ENCODE data around the gene EHD1.
A peak's percentile ranks its signal among the peaks of the same experiment; 100 is the strongest.

EHD1 gene

DNA sequence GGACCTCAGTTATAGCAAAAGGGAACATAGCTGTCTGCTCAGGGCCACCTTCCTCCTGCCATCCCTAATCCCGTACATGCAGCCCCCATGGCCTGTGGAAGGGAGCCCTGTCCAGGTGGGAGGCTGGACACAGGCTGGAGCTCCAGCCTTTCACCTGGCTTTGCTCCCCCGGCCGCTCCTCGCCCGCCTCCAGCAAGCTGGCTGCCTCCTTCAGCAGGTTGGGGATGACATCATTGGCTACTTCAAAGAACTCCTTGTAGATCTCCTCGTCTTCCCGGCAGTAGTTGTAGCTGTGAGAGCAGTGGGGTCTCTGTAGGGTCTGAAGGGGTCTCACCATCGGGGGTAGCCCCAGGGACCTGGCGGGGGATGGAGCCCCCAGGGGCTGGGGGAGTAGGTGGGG lies 72.9 kb downstream of the EHD1 start:
- WGBS (ENCODE audit: extremely low coverage, insufficient coverage, insufficient read length) = no CpG with 5 or more reads among the region's 9 CpGs
- Histone ChIP-seq H3K9ac (ENCODE audit: low read length) (no peak overlapping the region), H3K36me3 (ENCODE audit: control insufficient read depth in 1 of 2, insufficient read depth in 2 of 2, low read length in 2 of 2) (peaks cover 39 to 43% of the 10 kb centered on the region in 2 experiments), H2BK5ac (ENCODE audit: low read depth, low read length, poor library complexity) (no peak overlapping the region), H3K79me1 (ENCODE audit: low read length) (peaks cover 16% of the 10 kb centered on the region), H3K27ac (ENCODE audit: low read depth, low read length) (no peak overlapping the region), H4K8ac (ENCODE audit: low read depth, low read length) (no peak overlapping the region), H3K4ac (ENCODE audit: low read depth, low read length) (no peak overlapping the region), H3K9me3 (ENCODE audit: insufficient read depth, low read depth, low read length) (no peaks in the 10 kb centered on the region), H3K23ac (ENCODE audit: low read length) (no peak overlapping the region), H3K4me3 (ENCODE audit: low read depth, low read length) (no peak overlapping the region), H4K91ac (ENCODE audit: low read depth, low read length) (no peak overlapping the region), H4K12ac (ENCODE audit: low read depth, low read length) (no peak overlapping the region), H2BK12ac (ENCODE audit: low read length) (no peak overlapping the region), H3K4me1 (ENCODE audit: control insufficient read depth in 1 of 2, insufficient read depth in 2 of 2, low read length in 2 of 2) (peaks cover 10 to 20% of the 10 kb centered on the region in 2 experiments), H3K18ac (ENCODE audit: low read length) (no peak overlapping the region), H2AK5ac (ENCODE audit: low read length) (no peak overlapping the region), H3K4me2 (ENCODE audit: low read length) (no peak overlapping the region), H3K27me3 (ENCODE audit: insufficient read depth, low read length) (no peaks in the 10 kb centered on the region), H3K14ac (ENCODE audit: low read length) (no peak overlapping the region), H2BK120ac (ENCODE audit: insufficient read depth, low read length, poor library complexity) (no peak overlapping the region), H3K79me2 (ENCODE audit: control insufficient read depth, insufficient read depth, low read length, poor library complexity) (peaks cover 3% of the 10 kb centered on the region), H2AFZ (ENCODE audit: insufficient read depth, low read length, poor library complexity) (no peak overlapping the region)
- DNase-seq = no peak

DNA sequence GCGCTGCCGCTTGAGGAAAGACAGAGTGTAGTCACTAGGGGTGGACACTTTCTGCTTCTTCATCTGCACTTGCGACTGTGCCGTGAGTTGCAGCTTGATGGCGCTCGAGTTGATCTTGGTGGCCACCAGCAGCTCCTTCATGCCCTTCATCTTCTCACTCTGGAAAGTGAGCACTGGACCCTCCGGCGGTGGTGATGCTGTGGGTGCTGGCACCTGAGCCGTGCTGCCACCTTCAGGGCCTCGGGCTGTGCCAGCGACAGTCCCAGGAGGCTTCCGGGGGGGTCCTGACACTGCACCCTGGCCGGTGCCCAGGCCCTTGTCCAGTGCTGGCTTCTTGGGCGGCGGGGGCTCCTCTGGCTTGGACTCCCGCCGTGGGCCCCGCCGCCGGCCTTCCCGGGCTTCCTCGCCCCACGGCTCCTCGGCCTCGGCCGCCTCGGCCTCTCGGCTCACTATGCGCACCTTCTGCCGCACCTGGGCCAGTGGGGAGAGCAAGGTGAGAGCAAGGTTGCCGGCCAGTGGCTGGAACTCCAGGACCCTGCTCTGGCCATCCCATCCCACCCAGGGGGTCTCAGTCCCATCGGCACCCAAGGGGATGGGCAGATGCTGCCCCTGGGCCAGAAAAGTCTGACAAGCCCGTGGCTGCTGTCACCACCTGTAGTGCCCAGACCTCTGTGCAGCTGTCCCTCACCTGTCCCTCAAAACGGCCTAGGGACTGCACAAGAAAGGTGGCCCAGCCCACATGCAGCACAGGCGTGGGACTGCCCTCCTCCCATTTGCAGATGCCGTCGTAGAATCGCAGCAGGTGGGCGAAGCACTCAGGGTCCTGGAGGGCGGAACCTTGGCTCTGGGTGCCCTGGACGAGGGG lies 73.8 kb downstream of the EHD1 start:
- Histone ChIP-seq H3K4me1 (ENCODE audit: control insufficient read depth in 1 of 2, insufficient read depth in 2 of 2, low read length in 2 of 2) (peaks cover 9 to 20% of the 10 kb centered on the region in 2 experiments), H3K36me3 (ENCODE audit: control insufficient read depth in 1 of 2, insufficient read depth in 2 of 2, low read length in 2 of 2) (peaks cover 44 to 46% of the 10 kb centered on the region in 2 experiments), H2BK5ac (ENCODE audit: low read depth, low read length, poor library complexity) (no peak overlapping the region), H3K18ac (ENCODE audit: low read length) (no peak overlapping the region), H3K23ac (ENCODE audit: low read length) (no peak overlapping the region), H3K27ac (ENCODE audit: low read depth, low read length) (no peak overlapping the region), H2AFZ (ENCODE audit: insufficient read depth, low read length, poor library complexity) (no peak overlapping the region), H2BK120ac (ENCODE audit: insufficient read depth, low read length, poor library complexity) (no peak overlapping the region), H3K4me3 (ENCODE audit: low read depth, low read length) (no peak overlapping the region), H4K91ac (ENCODE audit: low read depth, low read length) (no peak overlapping the region), H3K4me2 (ENCODE audit: low read length) (no peak overlapping the region), H3K9me3 (ENCODE audit: insufficient read depth, low read depth, low read length) (no peaks in the 10 kb centered on the region), H3K4ac (ENCODE audit: low read depth, low read length) (no peak overlapping the region), H3K27me3 (ENCODE audit: insufficient read depth, low read length) (no peaks in the 10 kb centered on the region), H3K79me1 (ENCODE audit: low read length) (peaks cover 11% of the 10 kb centered on the region), H3K79me2 (ENCODE audit: control insufficient read depth, insufficient read depth, low read length, poor library complexity) (peaks cover 1% of the 10 kb centered on the region), H4K12ac (ENCODE audit: low read depth, low read length) (no peak overlapping the region), H2AK5ac (ENCODE audit: low read length) (no peak overlapping the region), H2BK12ac (ENCODE audit: low read length) (no peak overlapping the region), H3K9ac (ENCODE audit: low read length) (no peak overlapping the region), H4K8ac (ENCODE audit: low read depth, low read length) (no peak overlapping the region), H3K14ac (ENCODE audit: low read length) (no peak overlapping the region)
- DNase-seq = no peak
- no CpG with 5 or more reads among the region's 41 CpGs for WGBS (ENCODE audit: extremely low coverage, insufficient coverage, insufficient read length)

DNA sequence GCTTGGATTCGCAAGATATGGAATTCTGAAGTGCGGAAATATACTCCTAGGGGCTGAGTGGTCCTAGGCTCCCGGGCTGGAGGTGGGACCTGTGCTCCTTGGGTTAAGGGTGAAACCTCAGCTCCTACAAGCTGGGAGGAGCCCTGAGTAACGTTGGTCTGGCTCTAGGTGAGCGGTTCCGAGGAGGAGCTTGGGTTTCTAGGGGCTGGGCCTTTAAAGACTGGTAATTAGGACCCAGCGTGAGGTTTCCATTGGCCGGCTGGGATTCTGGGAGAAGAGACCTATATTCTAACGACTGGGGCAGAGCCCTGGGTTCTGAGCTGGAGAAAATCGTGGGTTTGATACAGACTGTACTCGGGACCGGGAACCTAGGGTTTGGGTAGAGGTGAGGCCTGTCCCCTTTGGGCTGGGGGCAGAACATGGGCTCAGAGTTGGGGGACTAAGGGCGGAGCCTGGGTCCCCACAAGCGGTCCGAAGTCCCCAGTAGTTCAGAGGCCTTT lies 74.5 kb downstream of the EHD1 start:
- no peak overlapping the region for H4K91ac ChIP-seq (ENCODE audit: low read depth, low read length)
- DNase-seq = peak in 1 of 2 donors; percentile 35
- peaks cover 11% of the 10 kb centered on the region for H3K79me1 ChIP-seq (ENCODE audit: low read length)
- H2BK12ac ChIP-seq (ENCODE audit: low read length) = no peak overlapping the region
- H3K4ac ChIP-seq (ENCODE audit: low read depth, low read length) = no peak overlapping the region
- H3K4me3 ChIP-seq (ENCODE audit: low read depth, low read length) = no peak overlapping the region
- peak overlapping the region; percentile 77 for H3K4me2 ChIP-seq (ENCODE audit: low read length)
- no peak overlapping the region for H4K12ac ChIP-seq (ENCODE audit: low read depth, low read length)
- H2AFZ ChIP-seq (ENCODE audit: insufficient read depth, low read length, poor library complexity) = peak overlapping the region; percentile 20
- no peaks in the 10 kb centered on the region for H3K27me3 ChIP-seq (ENCODE audit: insufficient read depth, low read length)
- no peak overlapping the region for H2AK5ac ChIP-seq (ENCODE audit: low read length)
- H3K14ac ChIP-seq (ENCODE audit: low read length) = no peak overlapping the region
- no peak overlapping the region for H3K23ac ChIP-seq (ENCODE audit: low read length)
- no peaks in the 10 kb centered on the region for H3K9me3 ChIP-seq (ENCODE audit: insufficient read depth, low read depth, low read length)
- peak overlapping the region; percentile 47 for H4K8ac ChIP-seq (ENCODE audit: low read depth, low read length)
- no peaks in the 10 kb centered on the region for H3K79me2 ChIP-seq (ENCODE audit: control insufficient read depth, insufficient read depth, low read length, poor library complexity)
- H3K36me3 ChIP-seq (ENCODE audit: control insufficient read depth in 1 of 2, insufficient read depth in 2 of 2, low read length in 2 of 2) = peaks cover 50 to 52% of the 10 kb centered on the region in 2 experiments
- no peak overlapping the region for H2BK5ac ChIP-seq (ENCODE audit: low read depth, low read length, poor library complexity)
- WGBS (ENCODE audit: extremely low coverage, insufficient coverage, insufficient read length) = no CpG with 5 or more reads among the region's 15 CpGs
- H2BK120ac ChIP-seq (ENCODE audit: insufficient read depth, low read length, poor library complexity) = no peak overlapping the region
- no peak overlapping the region for H3K18ac ChIP-seq (ENCODE audit: low read length)
- H3K27ac ChIP-seq (ENCODE audit: low read depth, low read length) = peak overlapping the region; percentile 52
- no peak overlapping the region for H3K9ac ChIP-seq (ENCODE audit: low read length)
- H3K4me1 ChIP-seq (ENCODE audit: control insufficient read depth in 1 of 2, insufficient read depth in 2 of 2, low read length in 2 of 2) = peaks cover 8 to 15% of the 10 kb centered on the region in 2 experiments

DNA sequence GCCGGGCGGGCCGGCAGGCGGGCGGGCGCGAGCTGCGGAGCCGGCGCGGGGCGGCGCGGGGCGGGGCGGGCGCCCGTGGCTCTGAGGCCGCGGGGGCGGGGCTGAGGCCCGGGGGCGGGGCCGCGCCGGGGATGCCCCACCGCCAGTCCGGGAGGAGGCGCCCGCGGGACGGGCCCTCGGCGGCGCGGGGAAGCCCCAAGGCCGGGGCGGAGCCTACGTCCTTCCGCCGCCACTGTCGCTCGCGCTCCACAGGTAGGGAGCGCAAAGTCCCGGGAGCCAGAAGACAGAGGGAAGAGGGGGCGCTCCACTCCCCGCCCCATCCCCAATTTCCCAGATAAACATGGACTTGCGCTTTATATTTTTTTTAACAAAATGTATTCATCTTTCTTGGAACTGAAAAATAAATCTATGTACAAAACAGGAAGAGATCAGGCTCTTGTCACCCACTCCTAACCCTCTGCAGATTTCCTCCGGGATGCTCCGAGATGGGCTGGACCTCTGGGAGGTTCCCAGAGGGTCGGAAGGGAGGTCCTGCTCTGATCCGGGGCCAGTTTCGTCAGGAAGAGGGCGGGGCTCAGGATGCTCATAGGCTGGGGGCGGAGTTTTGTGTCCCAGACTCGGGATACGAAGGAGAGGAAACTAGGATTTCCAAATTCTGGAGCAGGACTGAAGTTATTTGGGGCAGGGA lies 75.1 kb downstream of the EHD1 start, which contains the start of gene MAP4K2:
Gene MAP4K2, minus strand, starts transcription at position 57 of the 688 bp plus-strand sequence. CDS start 65 bp downstream, outside the sequence.
- H3K23ac ChIP-seq (ENCODE audit: low read length) = no peak within 1 kb of the TSS
- peak within 1 kb of the TSS; percentile 37 for H2BK12ac ChIP-seq (ENCODE audit: low read length)
- H4K91ac ChIP-seq (ENCODE audit: low read depth, low read length) = peak within 1 kb of the TSS; percentile 59
- peak within 1 kb of the TSS; percentile 75 for H2AK5ac ChIP-seq (ENCODE audit: low read length)
- H2BK5ac ChIP-seq (ENCODE audit: low read depth, low read length, poor library complexity) = peak within 1 kb of the TSS; percentile 56
- no CpG with 5 or more reads among the region's 58 CpGs for WGBS (ENCODE audit: extremely low coverage, insufficient coverage, insufficient read length)
- no peak within 1 kb of the TSS for H2BK120ac ChIP-seq (ENCODE audit: insufficient read depth, low read length, poor library complexity)
- DNase-seq = peak; percentile 84 to 91
- H4K8ac ChIP-seq (ENCODE audit: low read depth, low read length) = peak within 1 kb of the TSS; percentile 83
- peaks cover 8 to 15% of the 10 kb centered on the region in 2 experiments for H3K4me1 ChIP-seq (ENCODE audit: control insufficient read depth in 1 of 2, insufficient read depth in 2 of 2, low read length in 2 of 2)
- peak within 1 kb of the TSS; percentile 38 for H3K14ac ChIP-seq (ENCODE audit: low read length)
- H3K79me1 ChIP-seq (ENCODE audit: low read length) = peaks cover 11% of the 10 kb centered on the region
- H3K36me3 ChIP-seq (ENCODE audit: control insufficient read depth in 1 of 2, insufficient read depth in 2 of 2, low read length in 2 of 2) = peaks cover 52 to 53% of the 10 kb centered on the region in 2 experiments
- peak within 1 kb of the TSS; percentile 60 for H3K18ac ChIP-seq (ENCODE audit: low read length)
- H3K27ac ChIP-seq (ENCODE audit: low read depth, low read length) = peak within 1 kb of the TSS; percentile 52
- H3K79me2 ChIP-seq (ENCODE audit: control insufficient read depth, insufficient read depth, low read length, poor library complexity) = no peaks in the 10 kb centered on the region
- H3K9ac ChIP-seq (ENCODE audit: low read length) = peak within 1 kb of the TSS; percentile 8
- peak within 1 kb of the TSS; percentile 75 for H4K12ac ChIP-seq (ENCODE audit: low read depth, low read length)
- no peaks in the 10 kb centered on the region for H3K27me3 ChIP-seq (ENCODE audit: insufficient read depth, low read length)
- H3K4me3 ChIP-seq (ENCODE audit: low read depth, low read length) = peak within 1 kb of the TSS; percentile 80
- H3K9me3 ChIP-seq (ENCODE audit: insufficient read depth, low read depth, low read length) = no peaks in the 10 kb centered on the region
- peak within 1 kb of the TSS; percentile 61 for H2AFZ ChIP-seq (ENCODE audit: insufficient read depth, low read length, poor library complexity)
- no peak within 1 kb of the TSS for H3K4ac ChIP-seq (ENCODE audit: low read depth, low read length)
- peak within 1 kb of the TSS; percentile 77 for H3K4me2 ChIP-seq (ENCODE audit: low read length)
